ENCODE data around the gene TRPM3.

DNA sequence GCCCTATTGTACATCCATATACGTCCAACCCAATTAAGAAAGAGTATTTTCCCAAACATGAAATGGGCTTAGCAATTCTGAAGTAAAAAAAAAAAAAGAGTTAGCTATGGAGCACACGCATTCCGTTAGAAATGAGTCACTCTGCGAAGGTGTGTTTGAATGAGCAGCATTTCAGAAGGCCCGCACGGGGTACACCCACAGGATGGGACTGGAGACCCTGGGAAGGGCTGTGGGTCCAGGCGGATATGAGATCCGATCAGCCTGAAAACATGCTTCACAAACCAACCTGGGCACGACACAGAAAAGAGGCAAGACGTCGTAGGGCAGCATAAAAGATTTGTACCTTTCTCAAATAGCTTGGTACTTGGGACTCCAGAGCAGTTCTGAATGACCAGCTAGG is 533.0 kb downstream of the TRPM3 start:
- TF ChIP-seq, protein P1, sequence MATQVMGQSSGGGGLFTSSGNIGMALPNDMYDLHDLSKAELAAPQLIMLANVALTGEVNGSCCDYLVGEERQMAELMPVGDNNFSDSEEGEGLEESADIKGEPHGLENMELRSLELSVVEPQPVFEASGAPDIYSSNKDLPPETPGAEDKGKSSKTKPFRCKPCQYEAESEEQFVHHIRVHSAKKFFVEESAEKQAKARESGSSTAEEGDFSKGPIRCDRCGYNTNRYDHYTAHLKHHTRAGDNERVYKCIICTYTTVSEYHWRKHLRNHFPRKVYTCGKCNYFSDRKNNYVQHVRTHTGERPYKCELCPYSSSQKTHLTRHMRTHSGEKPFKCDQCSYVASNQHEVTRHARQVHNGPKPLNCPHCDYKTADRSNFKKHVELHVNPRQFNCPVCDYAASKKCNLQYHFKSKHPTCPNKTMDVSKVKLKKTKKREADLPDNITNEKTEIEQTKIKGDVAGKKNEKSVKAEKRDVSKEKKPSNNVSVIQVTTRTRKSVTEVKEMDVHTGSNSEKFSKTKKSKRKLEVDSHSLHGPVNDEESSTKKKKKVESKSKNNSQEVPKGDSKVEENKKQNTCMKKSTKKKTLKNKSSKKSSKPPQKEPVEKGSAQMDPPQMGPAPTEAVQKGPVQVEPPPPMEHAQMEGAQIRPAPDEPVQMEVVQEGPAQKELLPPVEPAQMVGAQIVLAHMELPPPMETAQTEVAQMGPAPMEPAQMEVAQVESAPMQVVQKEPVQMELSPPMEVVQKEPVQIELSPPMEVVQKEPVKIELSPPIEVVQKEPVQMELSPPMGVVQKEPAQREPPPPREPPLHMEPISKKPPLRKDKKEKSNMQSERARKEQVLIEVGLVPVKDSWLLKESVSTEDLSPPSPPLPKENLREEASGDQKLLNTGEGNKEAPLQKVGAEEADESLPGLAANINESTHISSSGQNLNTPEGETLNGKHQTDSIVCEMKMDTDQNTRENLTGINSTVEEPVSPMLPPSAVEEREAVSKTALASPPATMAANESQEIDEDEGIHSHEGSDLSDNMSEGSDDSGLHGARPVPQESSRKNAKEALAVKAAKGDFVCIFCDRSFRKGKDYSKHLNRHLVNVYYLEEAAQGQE (IDR thresholded peaks at IDR 0.05; ENCODE audit: insufficient read depth in 1 of 2, low read depth in 2 of 2, low read length in 1 of 2): no peak
- TF ChIP-seq, protein P2, sequence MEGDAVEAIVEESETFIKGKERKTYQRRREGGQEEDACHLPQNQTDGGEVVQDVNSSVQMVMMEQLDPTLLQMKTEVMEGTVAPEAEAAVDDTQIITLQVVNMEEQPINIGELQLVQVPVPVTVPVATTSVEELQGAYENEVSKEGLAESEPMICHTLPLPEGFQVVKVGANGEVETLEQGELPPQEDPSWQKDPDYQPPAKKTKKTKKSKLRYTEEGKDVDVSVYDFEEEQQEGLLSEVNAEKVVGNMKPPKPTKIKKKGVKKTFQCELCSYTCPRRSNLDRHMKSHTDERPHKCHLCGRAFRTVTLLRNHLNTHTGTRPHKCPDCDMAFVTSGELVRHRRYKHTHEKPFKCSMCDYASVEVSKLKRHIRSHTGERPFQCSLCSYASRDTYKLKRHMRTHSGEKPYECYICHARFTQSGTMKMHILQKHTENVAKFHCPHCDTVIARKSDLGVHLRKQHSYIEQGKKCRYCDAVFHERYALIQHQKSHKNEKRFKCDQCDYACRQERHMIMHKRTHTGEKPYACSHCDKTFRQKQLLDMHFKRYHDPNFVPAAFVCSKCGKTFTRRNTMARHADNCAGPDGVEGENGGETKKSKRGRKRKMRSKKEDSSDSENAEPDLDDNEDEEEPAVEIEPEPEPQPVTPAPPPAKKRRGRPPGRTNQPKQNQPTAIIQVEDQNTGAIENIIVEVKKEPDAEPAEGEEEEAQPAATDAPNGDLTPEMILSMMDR (IDR thresholded peaks at IDR 0.05): no peak
- TF ChIP-seq TCF7L2 (IDR thresholded peaks at IDR 0.05; ENCODE audit: low read depth, low read length): no peak
- no peak for TF ChIP-seq SIN3A (IDR thresholded peaks at IDR 0.05; ENCODE audit: borderline replicate concordance, insufficient read depth, low read depth, low read length)
- no peak for TF ChIP-seq POLR2AphosphoS5 (IDR thresholded peaks at IDR 0.05; ENCODE audit: low read depth, low read length)

Data from Panc1 (cell line).